HG02884 (cell line): ENCODE measurements around the gene GPX3.
A peak's percentile ranks its signal among the peaks of the same experiment; 100 is the strongest.

ENCODE experiments used
- ATAC-seq: cut with Tn5 transposase; IDR thresholded peaks from one replicate; pipeline ENCODE4 v1.9.1; 2021; ENCODE audit warnings: mild to moderate bottlenecking, moderate library complexity; ENCODE audit not compliant: unreplicated experiment

GPX3 gene

GRCh38 chr5:151033217-151033934 is 13.0 kb downstream of the GPX3 start:
- ATAC-seq = no peak

DNA sequence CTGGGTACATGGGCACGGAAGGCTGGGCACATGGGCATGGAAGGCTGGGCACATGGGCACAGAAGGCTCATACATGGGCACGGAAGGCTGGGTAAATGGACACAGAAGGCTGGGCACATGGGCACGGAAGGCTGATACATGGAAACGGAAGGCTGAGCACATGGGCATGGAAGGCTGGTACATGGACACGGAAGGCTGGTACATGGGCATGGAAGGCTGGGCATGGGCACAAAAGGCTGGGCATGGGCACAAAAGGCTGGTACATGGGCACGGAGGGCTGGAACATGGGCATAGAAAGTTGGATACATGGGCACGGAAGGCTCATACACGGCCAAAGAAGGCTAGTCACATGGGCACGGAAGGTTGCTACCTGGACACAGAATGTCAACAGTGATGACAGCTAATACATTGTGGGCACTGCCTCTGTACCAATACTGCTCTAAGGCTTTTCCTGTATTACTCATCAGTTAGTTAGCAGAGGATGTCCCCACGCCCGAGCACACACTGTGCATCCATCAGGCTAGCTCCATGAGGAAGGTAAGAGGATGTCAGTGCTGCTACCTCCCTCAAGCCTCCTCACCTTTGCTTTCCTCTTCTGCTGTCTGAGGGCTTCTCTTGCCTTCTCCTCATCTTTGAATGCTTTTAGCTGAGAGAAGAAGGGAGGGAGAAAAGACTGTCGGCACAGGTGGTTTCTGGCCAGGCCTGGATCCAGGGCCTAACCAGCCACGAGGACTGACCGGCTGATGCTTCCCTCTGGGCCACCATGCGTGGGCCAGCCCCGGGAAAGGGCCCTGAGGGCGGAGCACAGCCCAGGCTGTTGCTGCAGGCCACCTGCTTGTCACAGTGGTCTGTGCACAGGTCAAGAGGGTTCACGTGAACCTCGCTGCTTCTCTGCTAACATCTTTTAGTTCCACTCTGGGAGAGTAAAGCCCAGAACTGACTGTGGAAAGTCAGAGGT is 14.3 kb downstream of the GPX3 start:
- ATAC-seq = no peak

DNA sequence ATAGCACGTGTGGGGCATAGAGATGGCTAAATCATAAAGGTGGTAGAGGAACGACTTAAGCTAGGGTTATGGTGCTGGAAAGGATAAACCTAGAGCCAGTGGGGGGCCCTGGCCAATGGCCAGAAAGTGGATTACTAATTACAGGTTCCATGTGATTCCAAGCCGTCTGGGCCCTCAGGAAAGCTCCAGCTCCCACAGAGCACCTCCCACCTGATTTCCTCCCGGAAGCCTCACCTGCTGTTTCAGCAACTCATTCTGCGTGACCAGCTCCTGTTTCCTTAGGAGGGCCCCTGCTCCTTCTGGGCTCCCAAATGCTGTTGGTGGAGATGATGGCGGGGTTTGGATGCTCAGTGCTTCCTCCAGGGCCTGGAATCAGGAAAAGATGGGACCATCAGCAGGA is 16.2 kb downstream of the GPX3 start:
- no peak for ATAC-seq

GRCh38 chr5:151037561-151038411 is 17.4 kb downstream of the GPX3 start:
- no peak for ATAC-seq

DNA sequence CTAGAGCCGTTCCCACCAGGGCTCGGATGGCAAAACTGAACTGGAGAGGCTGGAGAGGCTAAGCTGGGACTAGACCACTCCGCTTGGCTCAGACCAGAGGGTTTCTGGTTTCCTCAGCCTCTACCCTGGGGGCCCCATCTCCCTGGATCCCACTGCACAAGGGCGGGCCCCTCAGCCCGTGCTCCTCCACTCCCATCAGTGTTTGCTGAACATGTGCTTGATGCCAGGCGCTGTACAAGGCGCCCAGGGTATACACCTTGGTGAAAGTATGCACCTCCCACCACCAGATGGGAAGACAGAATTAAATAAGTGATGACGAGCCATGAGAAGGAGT is 18.0 kb downstream of the GPX3 start:
- ATAC-seq = no peak

DNA sequence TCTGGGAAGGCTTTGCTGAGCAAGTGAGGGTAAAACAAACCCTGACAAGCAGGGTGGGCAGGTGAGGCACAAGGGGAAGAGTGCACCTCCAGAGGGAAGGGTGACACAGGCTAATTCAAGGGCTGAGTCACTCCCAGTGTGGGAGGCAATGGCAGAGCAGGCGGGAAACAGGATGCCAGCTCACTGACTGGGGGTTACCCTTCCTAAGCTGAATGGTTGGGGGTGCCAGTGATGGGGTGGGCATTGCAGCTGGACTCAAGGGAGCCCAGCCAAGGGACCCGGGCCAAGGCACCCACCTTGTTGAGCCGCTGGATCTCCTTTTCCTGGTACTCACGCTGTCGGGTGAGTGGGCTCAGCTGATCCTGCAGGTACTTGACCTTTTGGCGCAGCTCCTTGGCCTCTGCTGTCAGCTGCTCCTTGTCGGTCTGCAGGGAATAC is 18.4 kb downstream of the GPX3 start:
- ATAC-seq = no peak

GRCh38 chr5:151039665-151040064 is 19.3 kb downstream of the GPX3 start:
- no peak for ATAC-seq

GRCh38 chr5:151040211-151040747 is 19.9 kb downstream of the GPX3 start:
- ATAC-seq = no peak

GRCh38 chr5:151041577-151042268 is 21.3 kb downstream of the GPX3 start:
- ATAC-seq = no peak

DNA sequence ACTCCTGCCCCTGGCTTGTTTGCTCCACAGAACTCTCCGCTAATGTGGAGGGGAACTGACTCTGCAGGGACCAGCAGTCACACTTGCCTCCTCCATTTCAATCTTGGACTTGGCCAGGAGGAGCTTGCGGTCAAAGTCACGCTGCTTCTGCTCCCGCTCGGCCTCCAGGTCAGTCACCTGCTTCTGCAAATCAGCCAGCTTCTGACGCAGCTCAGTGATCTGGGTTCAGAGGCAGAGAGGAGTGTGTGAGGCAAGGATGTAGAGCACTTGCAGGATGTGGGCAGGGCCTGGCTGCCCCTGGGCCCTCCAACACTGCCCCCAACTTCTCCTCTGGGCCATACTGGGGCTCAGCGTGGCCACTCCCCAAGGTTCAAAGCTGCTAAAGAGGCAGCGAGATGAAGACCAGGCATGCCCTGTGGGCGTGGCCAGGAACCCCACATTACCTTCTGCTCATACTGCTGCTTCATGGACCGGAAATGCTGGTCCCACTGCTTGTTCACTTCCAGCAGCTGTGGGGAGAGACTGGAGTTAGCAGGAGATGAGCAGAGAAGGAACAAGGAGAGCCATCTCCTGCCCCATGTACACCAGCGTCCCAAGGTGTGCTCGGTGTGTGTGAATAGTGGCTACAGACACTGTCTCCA is 22.2 kb downstream of the GPX3 start:
- ATAC-seq = no peak

GRCh38 chr5:151047814-151048425 is 27.5 kb downstream of the GPX3 start:
- ATAC-seq = no peak

- ATAC-seq = no peak
Observed at GRCh38 chr5:151048526-151048925, 28.1 kb downstream of the GPX3 start.

DNA sequence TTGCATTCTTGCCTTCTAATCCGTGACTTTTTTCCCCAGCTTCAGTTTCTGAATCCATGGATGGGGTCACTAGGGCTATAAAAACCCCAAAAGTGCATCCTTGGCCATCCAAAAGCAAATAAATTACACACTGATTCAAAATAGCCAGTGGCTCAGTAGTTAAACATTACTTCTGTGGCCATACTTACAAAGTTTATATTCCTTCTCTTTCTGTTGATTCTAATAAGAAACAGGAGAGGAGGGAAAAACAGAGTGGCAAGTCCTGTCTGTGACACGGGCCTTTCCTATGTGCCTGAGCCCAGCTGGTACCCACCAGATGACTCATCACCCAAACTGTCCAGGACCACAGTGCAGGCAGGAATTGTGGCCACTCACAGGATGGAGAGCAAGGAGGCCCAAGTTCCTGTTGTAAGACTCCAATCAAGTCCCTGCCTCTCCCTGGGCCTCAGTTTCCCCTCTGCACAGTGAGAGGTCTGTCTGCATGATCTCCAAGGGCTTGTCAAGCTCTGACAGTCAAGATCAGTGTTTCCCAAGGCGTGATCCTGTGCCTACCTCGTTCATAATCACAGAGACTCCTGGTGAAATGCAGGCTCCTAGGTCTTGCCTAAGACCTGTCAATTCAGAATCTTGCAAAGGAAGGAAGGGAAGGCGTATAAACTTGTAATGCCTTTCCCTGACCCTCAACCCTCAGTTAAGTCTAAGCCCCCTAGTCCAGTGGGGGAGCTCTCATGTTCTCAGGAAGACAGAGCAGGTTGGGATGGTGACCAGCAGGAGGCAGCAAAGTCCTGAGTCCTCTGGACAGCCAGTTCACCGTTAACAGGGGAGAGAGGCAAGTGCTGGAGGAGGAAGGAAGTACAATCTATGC is 30.9 kb downstream of the GPX3 start:
- peak; percentile 59 for ATAC-seq

GRCh38 chr5:151051931-151052608 is 31.7 kb downstream of the GPX3 start:
- ATAC-seq = no peak

- no peak for ATAC-seq
Observed at GRCh38 chr5:151052836-151053235, 32.4 kb downstream of the GPX3 start.

DNA sequence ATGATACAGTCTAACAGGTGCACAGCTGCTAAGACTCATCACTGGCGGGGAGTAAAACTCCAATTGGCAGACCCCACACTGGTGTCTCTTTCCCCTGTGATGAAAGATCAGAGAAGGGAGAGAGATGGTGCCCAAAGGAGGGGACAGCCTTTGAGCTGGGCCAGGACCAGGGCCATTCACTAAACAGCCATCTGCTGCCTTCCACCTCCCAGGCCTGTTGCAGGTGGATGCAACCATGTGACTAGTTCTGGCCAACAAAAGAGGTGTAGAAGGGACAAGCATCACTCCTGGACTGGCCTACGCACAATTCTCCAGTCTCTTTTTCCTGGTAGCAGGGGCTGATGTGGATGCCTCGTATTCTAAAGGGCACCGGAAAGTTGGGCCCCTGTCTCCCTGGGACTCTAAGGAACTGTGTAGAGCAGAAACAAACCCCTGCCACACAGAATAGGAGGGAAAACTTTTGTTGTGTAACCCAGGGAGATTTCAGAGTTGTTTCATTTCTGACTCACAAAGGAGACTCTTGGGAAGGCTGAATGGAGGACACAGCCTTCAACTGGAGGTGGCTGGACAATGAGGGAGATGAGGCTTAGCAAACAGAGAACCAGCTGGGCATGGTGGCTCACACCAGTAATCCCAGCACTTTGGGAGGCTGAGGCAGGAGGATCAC is 33.5 kb downstream of the GPX3 start:
- no peak for ATAC-seq

- ATAC-seq = no peak
Observed at GRCh38 chr5:151054709-151055108, 34.3 kb downstream of the GPX3 start.
